Stimulated activated CD4-positive, alpha-beta T cell treated with anti-CD3 and anti-CD28 coated beads, TNF-alpha, amount 100 ng/mL, for 48 hours (primary cell): ENCODE measurements around the gene RXRB.
"Not testable (repeated sequence)": the region's sequence is repeated elsewhere in the genome, so short reads cannot be mapped to it uniquely, and the experiment has no call there.

Experiments used
- DNase-seq, 3 donors: peaks; one replicate each; pipeline ENCODE4 v3.0.0-alpha.2; 2020; ENCODE audit warnings: low read depth in 3 of 3

The RXRB gene

DNA sequence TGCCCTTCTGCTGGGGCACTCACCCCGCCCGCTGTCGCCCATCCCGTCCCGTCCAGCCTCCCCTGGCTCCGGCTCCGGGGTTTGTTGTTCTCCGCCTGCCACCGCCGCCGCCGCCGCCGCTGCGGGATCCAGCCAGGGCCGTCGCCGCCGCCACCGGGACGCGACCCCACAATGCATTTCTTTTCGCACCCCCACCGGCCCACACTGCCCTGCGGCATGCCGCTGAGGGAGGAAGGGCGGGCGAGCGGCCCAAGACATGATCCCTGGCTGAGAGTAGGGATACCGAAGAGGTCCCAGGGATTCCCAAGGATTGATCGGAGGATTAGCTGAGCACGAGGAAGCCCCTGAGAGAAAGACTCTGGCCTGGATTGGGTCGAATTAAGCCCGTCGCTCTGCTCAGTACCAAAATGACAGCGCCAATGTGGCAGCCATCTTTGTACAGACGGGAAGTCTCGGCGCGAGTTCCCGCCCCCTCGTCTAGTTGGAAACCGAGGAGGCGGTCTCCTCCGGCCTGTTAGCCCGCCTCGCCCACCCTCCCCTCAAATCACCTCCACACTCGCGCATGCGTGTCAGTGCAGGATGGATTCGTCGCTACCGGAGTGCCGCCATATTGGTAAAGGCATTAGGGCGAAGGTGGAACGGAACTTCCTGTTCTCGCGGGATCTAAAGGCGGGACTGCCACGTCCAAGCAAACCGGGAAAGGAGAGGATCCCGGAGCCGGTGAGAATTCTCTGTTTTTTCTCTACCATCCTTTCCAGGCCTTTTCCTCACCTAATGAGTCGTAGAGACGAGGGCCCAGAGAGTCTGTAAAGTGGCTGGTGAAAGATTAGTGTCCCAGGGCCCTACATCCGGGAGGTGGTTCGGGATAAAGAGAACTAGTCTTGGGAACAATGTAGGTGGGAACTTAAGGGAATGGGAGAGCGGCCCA is at the start of gene RXRB, which contains the start of gene SLC39A7:
Gene RXRB (minus strand): TSS at position 447 of the 928 bp plus-strand sequence. CDS start 189 bp downstream, at position 258.
Gene SLC39A7 (plus strand): TSS at position 649 of the 928 bp plus-strand sequence. CDS start 379 bp downstream, outside the sequence.
- DNase-seq: peak; percentile 97 to 99 (median 99)

DNA sequence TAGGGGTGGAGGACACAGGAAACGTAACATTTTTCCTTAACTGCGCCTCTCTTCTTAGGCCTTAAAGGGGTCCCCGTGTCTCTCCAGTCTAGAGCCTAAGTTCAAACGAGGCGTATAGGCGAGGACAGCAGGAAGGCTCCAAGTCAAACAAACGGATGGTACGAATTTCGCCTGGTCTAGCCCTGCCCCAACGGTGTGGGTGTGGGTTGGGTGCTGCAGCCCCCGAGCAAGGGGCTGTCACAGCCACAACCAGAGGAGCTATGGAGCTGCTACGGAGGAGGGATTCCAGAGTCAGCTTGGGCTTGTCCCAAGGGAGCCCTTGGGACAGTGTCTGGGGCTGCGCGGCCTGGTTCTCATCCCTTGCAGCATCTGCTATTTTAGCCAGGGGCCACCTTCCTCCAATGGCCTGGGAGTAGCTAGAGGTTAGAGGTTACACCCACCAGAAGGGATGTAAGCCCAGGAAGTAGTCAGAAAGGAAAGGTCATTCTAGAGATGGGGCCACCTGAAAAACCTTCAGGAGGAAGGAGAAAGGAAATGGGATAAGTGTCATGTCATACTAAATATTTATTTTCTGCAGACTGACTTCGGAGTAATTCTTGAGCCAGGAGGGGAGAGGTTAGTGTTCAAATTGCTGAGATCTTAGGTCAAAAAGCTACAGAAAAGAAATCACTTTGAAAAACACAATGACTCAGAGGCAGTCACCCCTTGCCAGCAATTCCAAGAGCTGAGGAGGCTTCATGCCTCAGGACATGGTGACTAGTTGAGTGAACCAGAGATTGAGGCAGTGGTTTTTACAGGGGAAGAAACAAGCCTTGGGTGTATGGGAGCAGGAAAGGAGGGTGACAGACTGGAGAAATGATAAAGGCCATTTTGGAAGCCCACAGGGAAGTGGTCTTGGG is 49.5 kb upstream of the RXRB start:
- no peak for DNase-seq

DNA sequence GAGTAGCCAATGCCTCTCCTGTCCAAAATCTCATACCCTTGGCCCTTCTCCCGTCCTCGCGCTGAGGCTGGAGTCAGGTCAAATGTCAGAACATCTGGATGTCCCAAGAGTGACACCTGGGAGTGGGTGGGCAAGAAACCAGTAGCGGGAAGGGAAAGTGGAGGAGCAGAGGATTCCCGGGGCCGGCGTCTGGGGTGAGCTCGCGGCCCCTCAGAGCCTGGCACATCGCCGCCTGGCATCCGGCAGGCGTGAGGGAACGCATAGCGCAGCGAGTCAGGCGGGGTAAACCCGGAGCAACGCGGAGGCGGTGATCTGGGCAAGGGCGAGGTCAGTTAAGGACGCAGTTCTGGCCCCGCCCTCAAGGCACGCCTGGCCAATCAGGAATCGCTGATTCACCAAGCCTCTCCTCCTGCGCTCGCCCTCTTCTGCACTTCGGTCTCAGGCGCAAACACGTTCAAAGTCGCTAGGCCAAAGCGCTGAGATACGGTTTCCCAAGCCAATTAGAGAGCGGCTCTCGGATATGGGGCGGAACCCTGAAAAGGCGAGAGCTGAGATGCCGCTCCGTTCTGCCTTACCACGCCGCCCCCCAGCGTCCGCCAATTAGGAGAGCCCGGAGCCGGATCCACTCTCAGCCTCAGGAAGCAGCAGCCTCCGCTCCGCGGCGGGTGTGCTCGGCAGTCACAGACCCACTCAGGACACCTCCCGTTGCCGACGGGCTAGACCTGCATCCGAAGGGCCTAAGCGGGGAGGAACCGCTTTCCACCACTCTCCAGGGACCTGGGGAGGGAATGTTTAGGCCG is 48.7 kb upstream of the RXRB start:
- peak; percentile 88 to 94 (median 94) for DNase-seq

DNA sequence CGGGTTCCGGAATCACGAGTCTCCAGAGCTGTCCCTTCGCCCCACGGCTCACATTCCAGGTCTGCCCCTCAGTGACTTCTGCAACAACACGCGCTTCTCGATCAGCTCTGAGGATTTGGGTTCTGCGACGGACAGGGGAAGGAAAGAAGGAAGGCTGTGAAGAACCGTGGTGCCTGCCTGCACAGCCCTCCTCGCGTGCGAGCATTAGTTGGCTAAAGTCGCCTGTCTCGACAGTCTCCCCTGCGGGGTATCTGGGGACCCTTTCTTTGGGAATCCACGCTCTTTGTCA is 48.1 kb upstream of the RXRB start:
- peak in 1 of 3 donors; percentile 41 for DNase-seq

DNA sequence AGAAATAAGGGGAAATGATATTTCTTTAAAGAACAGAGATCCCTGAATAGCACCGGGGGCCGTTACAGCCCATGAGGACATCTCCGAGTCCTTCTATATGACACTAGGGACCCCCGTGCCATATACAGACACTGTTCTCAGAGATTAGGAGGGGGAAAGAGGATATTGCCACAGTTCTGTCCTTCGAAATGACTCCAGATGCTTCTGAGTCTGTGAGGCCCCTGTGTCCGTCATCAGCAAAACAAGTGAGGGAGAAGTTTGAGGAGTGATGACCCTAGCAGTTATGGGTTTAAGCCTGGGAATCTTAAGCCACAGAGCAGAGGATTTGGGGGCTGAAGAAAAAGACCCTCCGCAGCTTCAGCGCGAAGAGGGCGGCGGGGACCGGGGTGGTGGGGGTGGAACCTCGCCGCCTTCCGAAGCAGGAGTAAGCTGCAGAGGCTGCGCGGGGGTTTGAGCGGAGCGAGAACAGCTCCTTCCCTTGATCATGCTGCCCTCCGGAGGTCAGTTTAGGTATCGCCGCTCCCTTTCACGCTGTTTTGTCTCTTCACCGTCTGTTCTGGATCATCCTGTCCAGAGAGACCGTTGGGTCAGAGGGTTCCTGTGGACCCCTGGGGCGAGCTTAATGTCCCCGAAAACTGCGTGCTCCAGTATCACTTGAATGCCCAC is 47.6 kb upstream of the RXRB start:
- peak; percentile 82 to 91 (median 85) for DNase-seq

DNA sequence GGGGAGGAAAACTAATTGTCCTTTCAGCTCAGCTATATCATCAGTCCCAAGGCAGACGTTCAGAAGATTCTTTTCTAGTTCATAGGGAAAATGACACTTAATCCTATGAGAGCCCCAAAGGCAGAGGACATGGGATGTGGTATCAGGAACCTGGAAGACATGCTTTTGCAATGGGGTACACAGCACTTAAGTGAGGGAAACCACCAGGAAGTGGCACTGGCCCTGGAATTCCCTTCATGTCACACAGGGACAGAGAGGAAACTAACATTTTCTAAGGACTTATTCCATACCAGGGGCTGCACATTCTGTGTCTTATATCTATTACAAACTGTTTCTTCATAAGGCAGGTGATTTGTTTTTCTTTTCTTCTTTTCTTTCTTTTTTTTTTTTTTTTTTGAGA is 43.0 kb upstream of the RXRB start:
- DNase-seq: no peak

DNA sequence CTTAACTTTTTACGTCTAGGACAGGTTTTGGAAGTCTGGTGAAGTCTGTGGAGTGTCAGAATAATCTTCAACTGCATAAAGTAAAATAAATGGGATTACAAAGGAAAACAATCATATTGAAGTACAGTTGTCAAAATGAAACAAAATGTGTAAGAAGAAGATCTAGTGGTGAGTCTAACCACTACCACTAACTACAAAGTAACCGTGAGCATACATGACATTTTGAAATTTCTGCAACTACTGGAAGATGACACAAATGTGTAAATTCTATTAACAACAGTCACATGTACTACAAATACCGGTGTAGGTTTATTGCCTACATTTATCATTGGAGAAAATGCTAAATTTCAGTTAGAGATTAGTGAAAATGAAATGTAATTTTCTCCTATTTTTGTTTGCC is 41.5 kb upstream of the RXRB start:
- DNase-seq: no peak

DNA sequence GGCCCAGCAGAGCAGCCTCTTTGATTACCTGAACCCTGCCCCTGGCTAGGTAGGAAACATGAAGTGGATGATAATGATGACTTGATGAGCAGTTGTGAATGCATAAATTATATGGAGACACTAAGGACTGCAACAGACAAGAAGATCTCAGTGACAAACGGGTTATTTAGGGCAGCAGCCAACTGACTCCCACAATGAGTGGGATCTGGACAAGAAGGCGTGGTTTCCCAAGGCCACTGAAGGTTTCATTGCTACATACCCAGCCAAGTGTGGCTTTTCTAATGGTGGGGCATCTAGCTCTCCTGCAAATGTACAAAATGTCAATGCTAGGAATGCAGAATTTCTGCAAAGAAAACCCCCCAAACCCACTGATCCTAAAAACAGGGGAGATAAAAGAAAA is 37.3 kb upstream of the RXRB start:
- no peak for DNase-seq

DNA sequence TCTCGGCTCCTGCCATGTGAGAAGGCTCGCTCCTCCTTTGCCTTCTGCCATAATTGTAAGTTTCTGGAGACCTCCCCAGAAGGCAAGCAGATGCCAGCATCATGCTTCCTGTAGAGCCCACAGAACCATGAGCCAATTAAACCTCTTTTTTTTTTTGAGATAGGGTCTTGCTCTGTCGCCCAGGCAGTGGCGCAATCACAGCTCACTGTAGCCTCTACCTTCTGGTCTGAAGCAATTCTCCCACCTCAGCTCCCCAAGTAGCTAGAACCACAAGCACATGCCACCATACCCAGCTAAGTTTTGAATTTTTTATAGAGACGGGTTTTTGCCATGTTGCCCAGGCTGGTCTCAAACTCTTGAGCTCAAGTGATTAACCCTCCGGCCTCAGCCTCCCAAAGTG is 36.4 kb upstream of the RXRB start:
- DNase-seq: no peak

DNA sequence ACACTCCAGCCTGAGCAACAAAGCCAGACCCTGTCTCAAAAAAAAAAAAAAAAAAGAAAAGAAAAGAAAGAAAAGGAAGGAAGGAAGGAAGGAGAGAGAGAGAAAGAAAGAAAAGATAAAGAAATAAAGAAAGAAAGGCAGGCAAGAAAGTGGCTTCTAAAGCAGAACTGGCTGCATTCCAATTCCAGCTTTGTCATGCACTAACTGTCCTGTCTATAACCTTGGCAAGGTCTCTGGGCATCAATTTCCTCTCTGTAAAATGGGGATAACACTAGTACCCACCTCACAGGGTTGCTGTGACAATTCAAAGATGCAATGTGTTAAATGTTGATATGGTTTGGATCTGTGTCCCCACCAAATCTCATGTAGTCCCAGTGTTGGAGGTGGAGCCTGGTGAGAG is 35.9 kb upstream of the RXRB start:
- DNase-seq: no peak

DNA sequence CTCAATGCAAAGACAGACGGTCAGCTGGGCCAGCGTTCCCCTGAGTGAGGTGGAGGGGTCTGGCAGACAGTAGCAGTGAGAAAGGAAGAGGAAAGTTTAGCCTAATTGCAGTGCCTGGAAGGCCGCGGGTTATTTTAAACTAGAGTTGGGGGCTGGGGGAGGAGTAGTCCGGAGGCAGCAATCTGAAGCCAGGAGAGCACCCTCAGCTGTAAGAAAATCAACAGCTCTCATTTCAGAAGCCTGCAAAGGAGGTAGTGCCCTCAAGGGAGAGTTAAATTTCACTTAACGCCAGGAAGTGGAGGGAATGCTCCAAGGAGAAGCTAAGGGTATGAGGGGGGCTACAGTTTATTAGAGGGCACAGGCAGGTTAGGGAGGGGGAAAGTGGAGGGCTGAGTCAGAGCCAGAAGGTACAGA is 34.8 kb upstream of the RXRB start:
- no peak for DNase-seq

DNA sequence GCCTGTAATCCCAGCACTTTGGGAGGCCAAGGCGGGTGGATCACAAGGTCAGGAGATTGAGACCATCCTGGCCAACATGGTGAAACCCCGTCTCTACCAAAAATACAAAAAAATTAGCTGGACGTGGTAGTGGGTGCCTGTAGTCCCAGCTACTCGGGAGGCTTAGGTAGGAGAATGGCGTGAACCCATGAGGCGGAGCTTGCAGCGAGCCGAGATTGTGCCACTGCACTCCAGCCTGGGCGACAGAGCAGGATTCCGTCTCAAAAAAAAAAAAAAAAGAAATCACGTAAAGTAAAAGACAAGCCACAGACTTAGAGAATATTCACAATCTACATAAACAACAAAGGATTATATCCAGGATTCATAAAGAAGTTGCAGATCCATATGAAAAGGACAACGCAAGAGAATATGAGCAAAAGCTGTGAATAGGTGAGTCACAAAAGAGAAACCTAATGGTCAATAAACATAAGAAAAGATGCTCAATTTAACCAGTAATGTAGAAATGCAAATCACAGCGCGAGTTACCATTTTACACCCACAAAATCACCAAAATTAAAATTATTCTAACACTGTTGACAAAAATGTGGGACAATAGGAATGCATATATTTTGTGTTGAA is 26.1 kb upstream of the RXRB start:
- DNase-seq: not testable (repeated sequence)

DNA sequence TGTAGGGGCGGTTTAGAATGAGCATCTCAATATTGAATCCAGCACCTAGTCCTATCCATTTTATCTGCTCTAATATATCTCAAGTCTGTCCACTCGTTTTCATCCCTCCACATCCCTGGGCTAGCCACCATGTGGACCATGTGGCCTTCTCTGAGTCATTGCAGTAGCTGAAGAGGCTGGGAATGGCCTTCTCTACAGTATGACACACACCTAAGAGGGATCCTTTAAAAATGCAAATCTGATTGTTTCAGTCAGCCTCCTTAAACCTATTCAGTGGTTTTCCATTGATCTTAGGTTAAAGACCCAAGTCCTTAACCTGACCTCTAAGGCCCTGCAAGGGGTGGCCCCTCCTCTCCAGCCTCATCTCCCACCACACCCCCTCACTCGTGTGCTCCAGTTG is 17.2 kb upstream of the RXRB start:
- no peak for DNase-seq

DNA sequence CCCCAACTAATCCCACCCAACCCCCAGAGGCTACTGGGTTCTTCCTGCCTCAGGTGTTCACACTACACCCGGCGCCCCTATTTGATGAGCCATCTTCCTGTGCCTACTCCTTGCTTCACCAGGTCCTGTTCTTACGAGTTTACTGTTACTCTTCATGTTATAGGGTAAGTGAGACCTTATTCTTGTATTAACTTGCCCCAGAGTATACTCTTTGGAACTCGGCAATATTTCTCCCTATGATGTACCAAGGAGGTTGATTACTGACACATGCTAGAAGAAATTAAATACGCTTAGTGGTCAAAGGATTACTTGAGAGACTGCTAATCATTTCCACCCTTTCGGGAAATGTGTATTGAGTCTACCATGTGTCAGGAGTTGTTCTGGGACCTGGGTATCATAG is 16.8 kb upstream of the RXRB start:
- no peak for DNase-seq

DNA sequence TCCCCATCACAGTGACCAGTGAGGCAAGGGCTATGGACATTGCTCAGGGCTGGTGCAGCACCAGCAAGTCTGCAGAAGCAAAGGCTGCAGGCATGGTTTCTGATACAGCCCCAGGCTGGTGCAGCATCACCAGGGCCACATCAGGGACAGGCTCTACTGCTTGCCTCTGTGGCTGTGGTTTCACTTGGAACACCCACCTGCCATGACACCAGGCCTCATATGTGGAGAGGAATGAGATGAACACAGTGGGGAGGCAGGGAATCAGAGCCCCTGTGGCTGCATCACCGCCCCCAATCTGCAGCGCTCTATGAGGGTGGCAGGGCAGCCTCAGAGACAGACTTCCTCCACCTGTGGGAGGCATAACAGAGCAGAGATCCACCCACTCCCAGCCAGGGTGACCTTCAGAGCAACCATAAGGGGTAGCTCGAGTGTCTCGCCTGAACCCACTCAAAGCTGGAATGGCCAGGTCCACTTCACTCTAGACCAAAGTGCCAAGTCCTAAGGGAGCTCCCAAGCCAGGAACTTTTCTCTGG is 15.7 kb upstream of the RXRB start:
- no peak for DNase-seq

DNA sequence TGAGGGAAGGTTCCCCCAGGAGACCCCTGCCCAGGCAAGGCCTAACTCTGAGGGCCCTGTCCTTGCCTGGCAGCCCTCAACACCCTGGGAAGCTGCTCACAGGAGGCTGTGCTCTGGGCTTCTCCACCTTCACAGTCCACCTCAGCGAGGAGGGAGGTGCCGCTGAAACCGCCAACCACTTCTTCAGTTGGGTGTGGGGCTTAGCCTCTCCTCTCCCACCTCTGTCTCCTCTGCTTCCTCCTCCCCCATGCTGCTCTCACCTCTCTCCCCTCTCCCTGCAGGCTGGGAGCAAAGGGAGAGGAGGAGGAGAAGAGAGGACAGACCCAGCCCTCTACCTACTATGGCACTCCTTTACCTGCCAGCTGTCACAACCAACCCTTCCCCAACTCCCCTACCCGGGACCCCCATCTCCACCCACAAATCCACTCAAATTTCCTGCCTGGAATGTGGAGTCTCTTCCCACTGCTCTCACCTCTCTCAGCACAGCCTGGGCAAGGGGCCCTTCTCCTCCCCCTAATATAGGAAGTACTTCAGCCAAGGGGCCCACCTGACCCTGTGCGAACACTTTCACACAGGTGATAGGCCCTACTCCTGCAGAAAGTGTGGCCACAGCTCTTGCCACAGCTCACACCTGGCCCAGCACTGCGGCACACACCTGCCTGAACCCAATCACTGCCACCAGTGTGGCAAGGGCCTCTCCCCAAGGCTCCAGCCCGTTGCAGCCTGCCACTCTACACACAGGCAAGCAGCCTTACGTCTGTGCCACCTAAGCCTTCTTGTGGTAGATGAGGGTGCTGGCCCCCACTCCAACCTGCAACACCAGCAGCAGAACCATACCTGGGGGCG is 15.0 kb upstream of the RXRB start:
- DNase-seq: no peak

DNA sequence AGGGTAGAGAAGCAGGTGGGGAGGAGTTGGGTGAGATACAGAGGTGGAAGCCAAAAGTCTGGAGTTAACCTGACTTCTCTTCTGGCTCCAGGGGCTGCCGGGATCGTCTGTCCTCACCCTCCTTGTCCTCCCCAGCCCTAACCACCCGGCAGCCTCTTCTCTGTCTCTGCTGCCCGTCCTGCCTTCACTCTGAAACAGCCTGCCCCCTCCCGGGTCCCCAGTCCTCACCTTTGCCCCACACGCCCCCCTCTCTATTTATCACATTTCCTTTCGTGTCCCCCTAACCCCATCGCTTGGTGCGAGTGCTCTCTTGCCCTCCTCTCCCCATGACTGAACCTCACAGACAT is 13.5 kb upstream of the RXRB start:
- no peak for DNase-seq

DNA sequence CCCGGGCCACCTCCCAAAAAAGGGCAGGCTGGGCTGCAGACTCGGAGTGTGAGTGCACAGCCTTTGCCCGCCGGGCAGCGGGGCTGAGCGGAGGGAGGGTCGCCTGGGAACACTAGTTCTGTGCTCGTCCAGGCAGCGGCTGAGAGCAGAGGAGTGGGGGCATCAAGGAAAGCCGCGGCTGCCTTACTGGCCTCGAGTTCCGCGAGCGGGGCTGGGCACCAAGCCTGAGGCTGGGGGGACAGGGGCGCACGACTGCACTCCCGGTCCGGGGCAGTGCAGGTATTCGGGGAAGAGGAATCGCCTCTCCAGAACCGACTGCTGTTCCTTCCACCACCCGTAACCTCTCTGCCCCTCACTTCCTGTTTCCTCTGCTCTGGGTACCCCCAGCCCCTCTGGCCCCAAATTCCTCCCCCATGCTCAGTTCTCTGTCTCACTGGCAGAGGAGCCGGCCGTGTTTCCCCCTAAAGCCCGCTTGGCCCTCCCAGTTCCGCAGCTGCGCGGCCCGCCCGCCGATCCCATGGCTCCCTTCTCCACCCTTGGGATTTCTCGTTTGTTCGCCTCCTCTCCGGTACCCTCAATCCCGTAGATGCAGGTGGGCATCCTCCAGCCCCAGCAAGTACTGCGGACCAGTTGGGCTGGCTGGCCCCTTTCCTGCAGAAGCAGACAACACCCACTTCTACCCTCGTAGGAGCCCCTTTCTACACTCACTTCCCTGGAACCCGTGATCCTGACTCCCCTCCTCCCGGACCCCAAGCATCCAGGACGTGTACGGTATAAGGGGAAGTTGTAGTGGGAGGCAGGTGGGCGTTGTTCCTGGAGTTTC is 12.9 kb upstream of the RXRB start:
- DNase-seq: no peak

DNA sequence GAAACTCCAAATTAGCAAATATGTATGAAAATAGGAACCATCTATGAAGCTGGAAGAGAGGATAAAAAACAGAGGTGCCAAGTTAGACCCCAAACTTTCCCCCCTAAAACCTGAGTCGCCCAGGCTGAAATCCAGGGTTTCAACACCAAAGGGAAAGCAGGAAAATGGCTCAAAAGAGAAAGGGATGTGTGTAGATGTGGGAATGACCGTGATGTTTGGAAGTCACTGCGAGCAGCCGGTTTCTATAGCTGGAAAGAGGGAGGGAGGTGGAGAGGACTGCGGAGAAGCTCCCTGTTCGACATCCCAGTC is 12.3 kb upstream of the RXRB start:
- DNase-seq: no peak
